Breast epithelium (tissue), 3 donors: ENCODE measurements around the gene TRA2B.

Experiments
- CTCF ChIP-seq, 3 donors: fragments of 450-650 bp; IDR thresholded peaks; one replicate each; pipeline ENCODE4 v1.5.1; 2016 to 2017; ENCODE audit warnings: antibody characterized with exemption in 3 of 3, mild to moderate bottlenecking in 3 of 3, moderate library complexity in 3 of 3
- POLR2AphosphoS5 ChIP-seq, 3 donors: sonication (generic); formaldehyde crosslinking; IDR thresholded peaks; one replicate each; pipeline ENCODE4 v1.6.1; 2017; ENCODE audit warnings: antibody characterized with exemption in 3 of 3

- TF ChIP-seq POLR2AphosphoS5 (IDR thresholded peaks at IDR 0.05) (no peak), CTCF (IDR thresholded peaks at IDR 0.05) (no peak)
These were observed 21.6 kb downstream of the TRA2B start for GRCh38 chr3:185916042-185916833.
